HG03025 (cell line): ENCODE results near the gene GALNT12.

Experiments used
- ATAC-seq: cut with Tn5 transposase; IDR thresholded peaks from one replicate; pipeline ENCODE4 v1.9.1; 2021; ENCODE audit warnings: mild to moderate bottlenecking, moderate library complexity; ENCODE audit not compliant: unreplicated experiment, low FRiP score

GALNT12 gene, protein sequence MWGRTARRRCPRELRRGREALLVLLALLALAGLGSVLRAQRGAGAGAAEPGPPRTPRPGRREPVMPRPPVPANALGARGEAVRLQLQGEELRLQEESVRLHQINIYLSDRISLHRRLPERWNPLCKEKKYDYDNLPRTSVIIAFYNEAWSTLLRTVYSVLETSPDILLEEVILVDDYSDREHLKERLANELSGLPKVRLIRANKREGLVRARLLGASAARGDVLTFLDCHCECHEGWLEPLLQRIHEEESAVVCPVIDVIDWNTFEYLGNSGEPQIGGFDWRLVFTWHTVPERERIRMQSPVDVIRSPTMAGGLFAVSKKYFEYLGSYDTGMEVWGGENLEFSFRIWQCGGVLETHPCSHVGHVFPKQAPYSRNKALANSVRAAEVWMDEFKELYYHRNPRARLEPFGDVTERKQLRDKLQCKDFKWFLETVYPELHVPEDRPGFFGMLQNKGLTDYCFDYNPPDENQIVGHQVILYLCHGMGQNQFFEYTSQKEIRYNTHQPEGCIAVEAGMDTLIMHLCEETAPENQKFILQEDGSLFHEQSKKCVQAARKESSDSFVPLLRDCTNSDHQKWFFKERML

GRCh38 chr9:98807070-98807813 is at the start of gene GALNT12:
GALNT12 (plus strand) TSS chr9:98807670; CDS start chr9:98807699, 29 bp downstream.
- ATAC-seq = no peak

GRCh38 chr9:98760231-98760630 is 47.2 kb upstream of the GALNT12 start:
- ATAC-seq = no peak

GRCh38 chr9:98763986-98764745 is 43.3 kb upstream of the GALNT12 start:
- ATAC-seq = no peak

GRCh38 chr9:98765256-98765655 is 42.2 kb upstream of the GALNT12 start:
- ATAC-seq = no peak

- no peak for ATAC-seq
Measured at GRCh38 chr9:98766586-98766985, 40.9 kb upstream of the GALNT12 start.

DNA sequence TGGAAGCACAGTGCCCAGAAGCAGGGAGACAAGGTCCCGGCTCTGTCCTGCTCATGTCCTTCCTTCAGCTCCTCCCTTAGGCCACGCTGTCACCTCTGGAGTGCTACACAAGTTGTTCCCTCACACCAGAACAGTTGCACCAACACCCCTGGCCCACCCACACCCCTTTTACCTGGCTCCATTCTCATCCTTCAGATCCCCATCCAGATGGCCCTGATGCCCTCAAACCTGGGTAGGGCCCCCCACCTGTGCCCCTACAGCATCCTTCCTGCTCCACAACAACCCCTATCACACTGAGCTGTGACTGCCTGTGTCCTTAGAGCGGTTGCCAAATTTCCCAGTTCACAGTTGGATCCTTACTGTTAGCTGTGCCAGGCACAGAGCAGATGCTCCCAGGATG is 40.3 kb upstream of the GALNT12 start:
- no peak for ATAC-seq

DNA sequence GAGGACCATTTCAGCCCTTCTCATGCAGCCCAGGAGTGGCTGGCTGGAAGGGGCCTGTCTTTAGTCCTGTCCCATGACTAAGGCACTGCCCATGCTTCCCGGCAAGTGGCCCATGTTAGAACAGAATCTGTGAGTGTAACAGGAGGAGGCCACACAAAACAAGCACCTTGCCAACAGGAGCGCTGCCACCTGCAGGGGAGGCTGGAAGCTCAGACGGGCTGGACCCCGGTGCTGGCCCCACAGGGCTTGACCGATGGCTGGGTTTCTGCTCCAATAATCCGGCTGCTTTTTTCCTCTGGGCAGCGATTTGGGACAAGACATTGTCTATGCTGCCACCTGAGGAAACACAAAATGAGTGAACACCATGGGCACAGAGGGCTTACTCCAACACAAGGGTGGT is 39.6 kb upstream of the GALNT12 start:
- no peak for ATAC-seq

DNA sequence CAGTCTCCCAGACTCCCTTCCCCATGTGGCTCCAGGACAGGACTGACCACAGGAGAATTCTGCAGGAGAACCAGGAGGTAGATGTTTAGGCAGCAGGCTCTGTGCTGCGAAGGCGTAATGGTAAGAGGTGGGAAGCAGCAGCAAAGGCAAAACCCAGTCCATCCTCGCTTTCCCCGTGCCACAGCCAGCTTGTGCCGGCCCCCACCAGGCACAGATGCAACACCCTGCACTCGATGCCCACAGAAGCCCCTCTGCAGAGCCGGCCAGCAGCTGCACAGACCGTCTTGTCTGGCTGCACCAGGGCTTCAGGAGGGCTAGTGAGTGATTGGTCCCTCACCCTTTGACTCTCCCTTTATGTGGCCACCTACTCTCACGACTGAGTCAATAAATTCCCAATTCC is 39.1 kb upstream of the GALNT12 start:
- ATAC-seq = no peak

- no peak for ATAC-seq
Measured at GRCh38 chr9:98770717-98771116, 36.8 kb upstream of the GALNT12 start.

DNA sequence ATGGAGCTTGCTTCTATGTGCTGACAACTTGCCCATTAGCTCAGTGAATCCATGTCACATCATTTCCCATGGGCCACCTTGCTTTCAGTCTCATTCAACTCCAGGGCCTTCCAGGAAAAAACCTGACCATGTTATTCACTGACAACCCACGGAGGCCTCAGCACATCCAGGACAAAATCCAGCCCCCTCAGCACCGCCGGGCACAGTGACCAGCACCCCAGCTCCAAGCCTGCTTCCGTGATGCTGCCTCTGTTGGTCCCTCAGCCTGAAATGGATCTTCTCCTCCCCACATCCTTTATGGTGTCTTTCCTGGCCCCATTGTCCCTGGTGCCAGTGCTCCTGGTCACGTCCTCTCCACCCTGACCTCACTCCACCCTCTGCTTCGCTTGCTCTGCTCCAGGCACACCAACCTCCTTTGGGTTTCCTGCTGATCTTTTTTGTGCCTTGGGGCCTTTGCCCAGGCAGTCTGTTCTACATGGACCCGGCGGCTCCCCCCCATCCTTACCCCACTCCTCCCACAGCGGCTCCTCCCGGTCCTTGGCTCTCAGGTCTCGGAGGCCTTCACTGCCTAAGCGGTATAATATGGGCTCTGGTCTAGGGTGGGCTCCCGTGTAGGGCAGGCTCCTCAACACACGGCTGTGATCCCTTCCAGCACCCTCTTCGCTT is 36.1 kb upstream of the GALNT12 start:
- ATAC-seq = no peak

DNA sequence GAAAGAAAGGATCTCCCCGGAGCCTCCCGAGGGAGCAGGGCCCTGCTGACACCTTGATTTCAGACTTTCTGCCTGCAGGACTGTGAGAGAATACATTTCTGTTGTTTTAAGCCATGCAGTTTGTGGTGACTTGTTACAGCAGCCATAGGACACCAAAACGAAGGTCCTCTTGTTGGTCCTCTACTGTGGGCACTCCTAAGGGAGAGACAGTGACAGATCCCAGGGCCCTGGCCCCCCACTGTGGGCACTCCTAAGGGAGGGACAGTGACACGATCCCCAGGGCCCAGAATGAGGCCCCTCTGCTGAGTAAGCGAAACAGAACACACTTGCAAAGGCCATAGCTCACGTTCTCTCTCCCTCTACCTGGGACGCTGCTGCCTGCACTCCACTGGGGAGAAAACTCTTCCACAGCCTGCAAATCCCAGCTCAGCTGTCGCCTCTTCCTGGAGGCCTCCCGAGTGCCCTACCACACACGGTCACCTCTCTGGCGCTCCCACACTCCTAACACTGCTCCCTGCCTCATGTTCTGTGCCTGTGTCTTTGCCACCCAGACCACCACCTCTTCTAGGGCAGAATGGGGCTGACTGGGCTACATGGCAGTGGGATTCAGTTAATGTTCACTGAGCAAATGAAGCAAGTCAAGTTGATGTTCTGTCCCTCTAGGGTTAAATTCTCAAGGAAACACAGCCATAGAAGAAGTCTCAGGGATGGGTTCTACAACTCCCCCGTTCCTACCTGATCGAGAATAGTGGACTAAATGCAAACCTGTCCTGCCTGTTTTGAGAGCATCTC is 34.9 kb upstream of the GALNT12 start:
- no peak for ATAC-seq

- no peak for ATAC-seq
Measured at GRCh38 chr9:98773721-98774120, 33.7 kb upstream of the GALNT12 start.

- no peak for ATAC-seq
Measured at GRCh38 chr9:98774746-98775145, 32.7 kb upstream of the GALNT12 start.

DNA sequence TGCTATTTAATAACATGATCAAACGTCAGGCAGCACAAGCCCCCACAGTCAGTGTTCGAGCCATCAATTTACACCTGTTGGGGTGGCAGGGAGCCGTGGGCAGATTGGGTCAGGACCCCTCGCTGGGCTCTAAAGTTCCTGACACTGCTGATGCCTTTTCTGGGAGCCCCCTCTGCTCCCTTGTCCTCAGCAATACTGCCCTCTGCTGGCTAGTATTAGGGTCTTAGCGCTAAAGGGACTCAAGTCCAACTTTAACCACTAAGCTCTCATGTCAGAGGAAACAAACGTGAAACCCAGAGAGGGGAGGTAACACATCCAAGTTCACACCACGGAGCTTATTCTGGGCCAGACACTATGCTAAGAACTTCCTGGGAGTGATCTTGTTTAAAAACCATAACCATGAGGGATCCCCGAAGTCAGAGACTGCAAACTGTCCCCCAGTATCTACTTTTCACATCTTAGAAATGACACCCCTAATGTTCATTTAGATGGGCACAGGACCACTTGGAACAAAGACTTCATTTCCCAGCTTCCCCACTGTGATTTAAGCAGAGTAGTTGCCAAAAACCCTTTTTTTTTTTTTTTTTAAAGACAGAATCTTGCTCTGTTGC is 31.5 kb upstream of the GALNT12 start:
- ATAC-seq = no peak

DNA sequence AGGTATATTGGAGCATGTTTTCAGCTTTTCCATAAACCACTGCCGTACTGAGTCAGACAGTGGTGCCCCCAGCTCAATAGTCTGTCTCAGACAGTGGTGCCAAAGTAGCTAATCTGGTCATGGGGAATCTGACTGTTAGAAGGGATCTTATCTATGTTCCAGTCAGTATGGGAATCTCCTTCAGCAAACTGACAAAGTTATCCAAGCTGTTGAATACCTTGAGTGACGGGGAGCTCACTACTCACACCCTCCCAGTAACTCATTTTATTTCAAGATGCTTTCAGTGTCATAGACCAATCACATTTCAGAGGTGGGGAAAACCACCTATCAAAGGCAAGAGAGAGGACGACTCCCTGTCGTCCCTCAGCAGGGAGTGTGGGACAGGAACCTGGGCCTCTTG is 29.9 kb upstream of the GALNT12 start:
- ATAC-seq = no peak

GRCh38 chr9:98778251-98778650 is 29.2 kb upstream of the GALNT12 start:
- no peak for ATAC-seq

DNA sequence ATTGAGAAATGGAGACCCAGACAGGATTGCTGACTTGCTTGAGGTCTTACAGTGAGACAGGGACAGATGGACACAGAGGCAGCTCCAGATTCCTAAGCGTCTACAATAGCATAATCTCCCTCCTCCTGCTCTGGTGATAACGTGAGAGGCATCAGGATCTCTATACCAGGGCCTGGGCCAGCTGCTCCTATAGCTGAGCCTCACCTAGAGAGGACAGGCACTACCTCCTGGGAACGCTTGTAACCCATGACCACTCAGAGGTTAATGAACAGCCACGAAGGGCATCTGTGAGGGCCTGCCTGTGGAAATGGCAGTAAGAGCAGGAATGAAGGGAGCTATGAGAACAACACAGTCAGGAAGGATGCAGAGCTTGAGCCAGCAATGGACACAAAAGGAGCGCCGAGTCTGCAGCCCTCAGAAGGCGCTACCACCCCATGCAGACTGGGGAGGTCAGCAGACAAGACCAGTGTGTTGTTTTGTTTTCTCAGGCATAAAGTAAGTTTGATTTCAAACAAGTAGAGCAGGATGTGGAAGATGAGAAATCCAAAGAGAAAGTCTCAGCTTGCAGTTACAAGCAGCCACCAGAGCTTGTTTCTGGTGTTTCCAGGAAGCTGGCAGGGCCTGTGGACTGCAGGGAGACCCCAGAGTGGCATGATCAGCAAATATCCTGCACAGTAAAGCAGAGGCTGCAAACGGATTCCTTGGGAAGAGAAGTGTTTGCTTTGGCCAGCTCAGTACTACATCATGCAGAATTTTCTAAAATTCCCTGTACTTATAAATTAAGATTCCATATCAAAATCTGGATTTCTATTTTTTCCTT is 28.5 kb upstream of the GALNT12 start:
- no peak for ATAC-seq

- ATAC-seq = no peak
Measured at GRCh38 chr9:98780059-98780749, 27.3 kb upstream of the GALNT12 start.
